ENCODE data around the gene TMEM44. TPM values are rescaled to one million over a fixed set of nuclear protein-coding genes. Genes with fewer than 3 reads are reported as not detected.

Gene TMEM44
- total and polyA plus RNA-seq, 2 of the 4 experiments (the other 2 are of a cell fraction): 9.7 to 24.2 TPM

DNA sequence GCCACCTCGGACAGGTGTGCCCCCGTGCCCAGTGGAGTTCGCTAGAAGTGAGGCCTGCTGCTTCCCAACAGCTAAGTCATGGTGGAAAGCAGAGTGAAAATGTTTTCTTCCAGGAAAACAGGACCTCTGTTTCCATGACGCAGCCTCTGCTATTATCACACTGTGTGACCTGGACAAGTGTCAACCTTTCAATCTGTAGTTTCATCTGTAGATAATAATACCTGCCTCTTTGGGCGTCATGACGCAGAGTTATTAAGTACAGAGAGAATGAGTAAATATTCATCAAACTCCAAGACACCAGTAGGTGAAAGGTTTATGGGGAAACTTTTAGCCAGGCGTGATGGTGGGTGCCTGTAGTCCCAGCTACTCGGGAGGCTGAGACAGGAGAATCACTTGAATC, 62.3 kb downstream of the TMEM44 start:
- no peak overlapping the region for H2AK9ac ChIP-seq (replicated peaks; ENCODE audit: low read depth, low read length, poor library complexity)
- no peaks in the 10 kb centered on the region for H4K20me1 ChIP-seq (ENCODE audit: insufficient read depth, low read length)
- peak overlapping the region; percentile 47; the same call in 1 of the 2 replicates for H3K14ac ChIP-seq (replicated peaks; ENCODE audit: low read depth, low read length)
- peak overlapping the region; percentile 44 for H3K4ac ChIP-seq (ENCODE audit: low read depth, low read length)
- no peak overlapping the region for H3K9ac ChIP-seq (ENCODE audit: low read depth, low read length)
- ATAC-seq (ENCODE audit: low read depth): no peak
- no peak overlapping the region for H3K23ac ChIP-seq (ENCODE audit: low read depth, low read length)
- peak overlapping the region; percentile 10; the same call in 1 of the 2 replicates for H3K18ac ChIP-seq (ENCODE audit: low read depth, low read length)
- peak overlapping the region; percentile 67; the same call in 1 of the 2 replicates for H4K91ac ChIP-seq (ENCODE audit: insufficient read depth, low read depth, low read length)
- DNase-seq: no peak
- in situ Hi-C loops (cut with MboI; ENCODE audit: low sequenced_read_pairs) (no loop called here), dilution Hi-C loops (cut with HindIII; ENCODE audit: low sequenced_read_pairs, unreplicated experiment) (no loop called here), intact Hi-C loops (cut with micrococcal nuclease) (no loop called here)
- H3K4me3 ChIP-seq (ENCODE audit: insufficient read depth, low read depth, low read length): no peak overlapping the region
- no peaks in the 10 kb centered on the region for H3K36me3 ChIP-seq (ENCODE audit: control insufficient read depth, insufficient read depth, low read length)
- POLR2A ChIA-PET (ENCODE audit: unreplicated experiment): no interaction called here
- H3K9me1 ChIP-seq (ENCODE audit: insufficient read depth, low read length): peaks cover 33% of the 10 kb centered on the region
- H2BK120ac ChIP-seq (ENCODE audit: low read depth, low read length): peak overlapping the region; percentile 100; the same call in 1 of the 2 replicates
- H2AK5ac ChIP-seq (ENCODE audit: low read depth, low read length): peak overlapping the region; percentile 86
- H2BK15ac ChIP-seq (ENCODE audit: low read depth, low read length): peak overlapping the region; percentile 92; the same call in 2 of the 3 replicates
- H3K79me1 ChIP-seq (ENCODE audit: low read depth in 1 of 2, low read length in 2 of 2): peaks cover 0 to 27% of the 10 kb centered on the region in 2 experiments; a peak in 2 of 4 replicates
- no peak overlapping the region for H3K4me2 ChIP-seq (ENCODE audit: low read depth, low read length)
- H3K27ac ChIP-seq (ENCODE audit: insufficient read depth, low read length): no peak overlapping the region
- peaks cover 28% of the 10 kb centered on the region for H3K4me1 ChIP-seq (ENCODE audit: control insufficient read depth, insufficient read depth, low read length)
- H4K8ac ChIP-seq (ENCODE audit: low read depth in 2 of 2, low read length in 2 of 2): peak overlapping the region; percentile 5 to 18; a peak in 2 of 4 replicates
- CTCF ChIA-PET: no interaction called here
- H2BK20ac ChIP-seq (ENCODE audit: low read depth, low read length): peak overlapping the region; percentile 74; the same call in 1 of the 2 replicates
- H4K5ac ChIP-seq (ENCODE audit: low read depth, low read length): peak overlapping the region; percentile 21; the same call in 1 of the 2 replicates
- 100% methylated on average over 1 of the region's 8 CpGs; no CpG with 5 or more reads in 1 of the 2 experiments for WGBS, 2 experiments (ENCODE audit: extremely low coverage in 2 of 2, insufficient read length in 1 of 2)
- peak overlapping the region; percentile 11 for H2BK5ac ChIP-seq (ENCODE audit: low read depth, low read length, poor library complexity, severe bottlenecking)
- H2AFZ ChIP-seq (replicated peaks; ENCODE audit: low read length, poor library complexity): peak overlapping the region; percentile 60
- BruUV-seq (replicated peaks): no TSS peak
- no peaks in the 10 kb centered on the region for H3K27me3 ChIP-seq (ENCODE audit: control insufficient read depth, insufficient read depth, low read length)
- H3K56ac ChIP-seq (ENCODE audit: extremely low read depth, insufficient read depth, low read length): no peak overlapping the region
- TF ChIP-seq, protein P1, sequence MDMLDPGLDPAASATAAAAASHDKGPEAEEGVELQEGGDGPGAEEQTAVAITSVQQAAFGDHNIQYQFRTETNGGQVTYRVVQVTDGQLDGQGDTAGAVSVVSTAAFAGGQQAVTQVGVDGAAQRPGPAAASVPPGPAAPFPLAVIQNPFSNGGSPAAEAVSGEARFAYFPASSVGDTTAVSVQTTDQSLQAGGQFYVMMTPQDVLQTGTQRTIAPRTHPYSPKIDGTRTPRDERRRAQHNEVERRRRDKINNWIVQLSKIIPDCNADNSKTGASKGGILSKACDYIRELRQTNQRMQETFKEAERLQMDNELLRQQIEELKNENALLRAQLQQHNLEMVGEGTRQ (IDR thresholded peaks at IDR 0.05; ENCODE audit: low read depth, low read length): no peak
- TF ChIP-seq RCOR1 (IDR thresholded peaks at IDR 0.05; ENCODE audit: insufficient replicate concordance, low read length) (no peak), RFX5 (IDR thresholded peaks at IDR 0.05; ENCODE audit: low read depth, low read length) (no peak), FOS (IDR thresholded peaks at IDR 0.05; ENCODE audit: low read depth, low read length) (no peak), BHLHE40 (IDR thresholded peaks at IDR 0.05; ENCODE audit: low read depth, low read length) (no peak), MXI1 (IDR thresholded peaks at IDR 0.05; ENCODE audit: borderline replicate concordance, low read depth, low read length) (no peak), MAZ (IDR thresholded peaks at IDR 0.05; ENCODE audit: borderline replicate concordance, low read depth, low read length) (no peak), SMC3 (IDR thresholded peaks at IDR 0.05; ENCODE audit: low read depth, low read length) (no peak), NFE2L2 (IDR thresholded peaks at IDR 0.05; ENCODE audit: low read depth, low read length) (no peak), MAFK (IDR thresholded peaks at IDR 0.05; ENCODE audit: low read depth, low read length) (no peak), CHD1 (IDR thresholded peaks at IDR 0.05; ENCODE audit: low read depth, low read length) (no peak)
- TF ChIP-seq, protein P2, sequence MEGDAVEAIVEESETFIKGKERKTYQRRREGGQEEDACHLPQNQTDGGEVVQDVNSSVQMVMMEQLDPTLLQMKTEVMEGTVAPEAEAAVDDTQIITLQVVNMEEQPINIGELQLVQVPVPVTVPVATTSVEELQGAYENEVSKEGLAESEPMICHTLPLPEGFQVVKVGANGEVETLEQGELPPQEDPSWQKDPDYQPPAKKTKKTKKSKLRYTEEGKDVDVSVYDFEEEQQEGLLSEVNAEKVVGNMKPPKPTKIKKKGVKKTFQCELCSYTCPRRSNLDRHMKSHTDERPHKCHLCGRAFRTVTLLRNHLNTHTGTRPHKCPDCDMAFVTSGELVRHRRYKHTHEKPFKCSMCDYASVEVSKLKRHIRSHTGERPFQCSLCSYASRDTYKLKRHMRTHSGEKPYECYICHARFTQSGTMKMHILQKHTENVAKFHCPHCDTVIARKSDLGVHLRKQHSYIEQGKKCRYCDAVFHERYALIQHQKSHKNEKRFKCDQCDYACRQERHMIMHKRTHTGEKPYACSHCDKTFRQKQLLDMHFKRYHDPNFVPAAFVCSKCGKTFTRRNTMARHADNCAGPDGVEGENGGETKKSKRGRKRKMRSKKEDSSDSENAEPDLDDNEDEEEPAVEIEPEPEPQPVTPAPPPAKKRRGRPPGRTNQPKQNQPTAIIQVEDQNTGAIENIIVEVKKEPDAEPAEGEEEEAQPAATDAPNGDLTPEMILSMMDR (conservative IDR thresholded peaks at IDR 0.05; ENCODE audit: low read depth, low read length): no peak
- peaks cover 2% of the 10 kb centered on the region; the same call in 1 of the 2 replicates for H3K9me3 ChIP-seq (ENCODE audit: control insufficient read depth, insufficient read depth, low read length)
